ENCODE results near the gene GPSM3.

- no peak for TF ChIP-seq EZH2 (IDR thresholded peaks at IDR 0.05; ENCODE audit: low read length)
- TF ChIP-seq CTCF (optimal IDR thresholded peaks at IDR 0.05 in 1 of 3, IDR thresholded peaks at IDR 0.05 in 1 of 3, conservative IDR thresholded peaks at IDR 0.05 in 1 of 3; ENCODE audit: extremely low read depth in 1 of 3, insufficient read depth in 2 of 3, low read length in 3 of 3): no peak
These were observed 11.2 kb downstream of the GPSM3 start for GRCh38 chr6:32181148-32181702.
